D341Med (cell line): ENCODE data around the gene RGL3.
A peak's percentile ranks its signal among the peaks of the same experiment; 100 is the strongest.
"Not testable (repeated sequence)": the region's sequence is repeated elsewhere in the genome, so short reads cannot be mapped to it uniquely, and the experiment has no call there.

Source experiments
- DNase-seq: peaks from one replicate; pipeline ENCODE4 v3.0.0; 2012; ENCODE audit warnings: low spot score

The RGL3 gene

GRCh38 chr19:11450570-11451326 lies 31.6 kb upstream of the RGL3 start:
- peak; percentile 33 for DNase-seq

DNA sequence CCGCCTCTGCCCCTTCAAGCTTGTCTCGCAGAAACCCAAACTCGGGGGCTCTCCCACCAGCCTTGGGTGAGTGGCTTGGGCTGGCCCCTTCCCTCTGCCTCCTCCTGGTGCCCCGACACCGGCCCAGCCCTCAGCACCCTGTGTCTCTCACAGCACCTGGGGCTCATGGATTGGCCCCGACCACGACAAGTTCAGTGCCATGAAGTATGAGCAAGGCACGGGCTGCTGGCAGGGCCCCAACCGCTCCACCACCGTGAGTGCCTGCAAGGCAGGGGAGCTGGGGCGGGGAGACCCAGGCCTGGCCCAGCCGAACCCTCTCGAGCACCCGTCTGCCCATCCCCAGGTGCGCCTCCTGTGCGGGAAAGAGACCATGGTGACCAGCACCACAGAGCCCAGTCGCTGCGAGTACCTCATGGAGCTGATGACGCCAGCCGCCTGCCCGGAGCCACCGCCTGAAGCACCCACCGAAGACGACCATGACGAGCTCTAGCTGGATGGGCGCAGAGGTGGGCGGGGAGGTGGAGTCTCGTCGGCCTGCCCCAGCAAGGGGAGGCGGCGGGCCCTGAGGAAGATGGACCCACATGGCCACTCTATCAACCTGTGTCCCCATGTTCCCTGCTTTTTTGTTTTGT lies 29.9 kb upstream of the RGL3 start:
- peak; percentile 26 for DNase-seq

GRCh38 chr19:11448410-11448809 lies 29.3 kb upstream of the RGL3 start:
- no peak for DNase-seq

- DNase-seq, result peak; percentile 38
These were observed 28.5 kb upstream of the RGL3 start for GRCh38 chr19:11447347-11448262.

GRCh38 chr19:11446652-11447301 lies 27.7 kb upstream of the RGL3 start:
- peak; percentile 90 for DNase-seq

GRCh38 chr19:11446271-11446651 lies 27.1 kb upstream of the RGL3 start:
- no peak for DNase-seq

DNA sequence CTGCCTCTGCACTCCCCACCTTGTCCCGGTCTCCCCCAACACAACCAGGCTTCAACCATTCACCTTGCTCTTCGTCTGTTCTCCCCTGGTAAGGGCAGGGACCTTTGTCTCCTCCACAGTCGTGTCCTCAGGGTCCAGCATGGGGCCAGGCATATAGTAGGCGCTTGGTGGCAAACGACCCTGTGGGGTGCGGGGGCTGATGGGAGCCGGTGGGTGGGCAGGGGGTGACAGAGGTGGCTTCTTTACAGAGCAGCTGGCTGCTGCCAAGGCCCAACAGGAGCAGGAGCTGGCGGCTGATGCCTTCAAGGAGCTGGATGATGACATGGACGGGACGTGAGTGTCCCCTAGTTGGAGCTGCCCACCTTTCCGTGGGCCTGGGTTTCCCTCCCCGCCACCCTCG lies 26.0 kb upstream of the RGL3 start:
- no peak for DNase-seq

DNA sequence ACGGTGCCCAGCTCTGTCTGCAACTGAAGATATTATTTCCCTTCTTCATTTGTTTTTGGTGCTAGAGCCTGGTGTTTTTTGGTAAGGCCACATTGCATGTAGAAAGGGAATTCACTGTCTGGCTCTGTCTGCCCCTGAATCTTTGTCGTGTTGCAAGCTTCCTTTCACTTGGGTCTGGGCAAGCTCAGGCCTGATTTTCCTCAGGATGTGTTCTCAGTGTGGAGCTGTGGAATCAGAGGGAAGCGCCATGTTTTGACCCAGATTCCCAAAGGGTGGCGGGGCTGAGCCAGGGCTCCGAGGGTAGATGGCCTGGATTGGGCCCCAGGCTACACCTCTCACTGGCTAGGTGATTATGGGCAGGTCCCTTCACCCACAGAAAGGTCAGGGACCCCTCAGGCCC lies 24.9 kb upstream of the RGL3 start:
- DNase-seq, result no peak

GRCh38 chr19:11437955-11438354 lies 18.8 kb upstream of the RGL3 start:
- no peak for DNase-seq

DNA sequence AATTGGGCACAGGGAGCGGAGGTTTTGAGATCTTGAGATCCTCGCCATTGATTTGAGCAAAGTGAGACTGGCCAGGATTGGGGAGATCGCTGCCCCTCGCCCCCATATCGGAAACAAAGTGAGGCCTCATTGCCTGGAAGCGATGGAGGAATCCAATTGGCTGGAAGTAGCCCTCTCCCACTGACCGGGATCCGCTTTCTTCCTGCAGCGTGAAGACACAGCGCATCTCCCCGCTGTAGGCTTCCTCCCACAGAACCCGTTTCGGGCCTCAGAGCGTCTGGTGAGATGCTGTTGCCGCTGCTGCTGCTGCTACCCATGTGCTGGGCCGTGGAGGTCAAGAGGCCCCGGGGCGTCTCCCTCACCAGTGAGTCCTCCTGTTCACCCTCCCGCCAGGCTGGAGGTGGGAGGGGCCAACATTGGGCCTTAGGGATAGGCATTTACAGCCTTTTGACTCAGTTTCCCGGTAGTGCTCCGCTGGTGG lies 16.8 kb upstream of the RGL3 start:
- DNase-seq, result peak; percentile 47

DNA sequence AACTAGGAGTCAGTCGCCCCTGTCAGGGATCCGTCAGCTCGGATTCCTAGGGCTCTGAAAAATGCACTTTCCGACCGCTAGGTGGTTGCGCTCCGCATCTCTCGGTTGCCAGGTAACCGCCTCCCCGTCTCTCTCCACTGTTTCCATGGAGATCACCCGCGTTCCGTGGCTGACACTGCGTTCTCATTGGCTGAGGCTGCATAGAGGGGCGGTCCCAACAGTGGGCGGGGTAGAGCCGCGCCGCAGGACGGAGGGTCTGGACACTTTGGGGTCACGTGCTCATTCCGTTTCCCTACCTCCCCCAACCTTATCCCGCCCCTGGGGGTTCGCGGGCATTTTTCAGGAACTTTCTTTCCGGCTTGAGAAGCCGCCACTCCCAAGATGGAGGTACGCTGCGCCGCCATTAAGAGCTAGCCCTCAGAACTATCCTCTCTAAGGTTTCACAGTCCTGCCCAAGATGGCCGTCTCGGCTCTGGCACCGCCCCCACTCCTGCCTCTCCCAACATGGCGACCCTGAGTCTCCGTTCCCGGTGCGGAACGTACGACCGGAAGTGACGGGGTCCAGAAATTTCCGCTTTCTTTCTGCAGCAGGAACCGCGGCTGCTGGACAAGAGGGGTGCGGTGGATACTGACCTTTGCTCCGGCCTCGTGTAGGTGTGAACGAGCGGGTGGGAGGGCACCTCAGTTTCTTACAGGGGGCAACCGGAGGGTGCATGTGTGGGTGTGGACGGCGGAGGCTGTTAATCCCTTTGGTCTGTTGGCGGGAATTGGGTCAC lies 16.1 kb upstream of the RGL3 start, which contains the start of the genes ODAD3 and PRKCSH:
ODAD3 (minus strand) TSS at position 65 of the 776 bp plus-strand sequence. CDS start 105 bp downstream, outside the sequence.
PRKCSH (plus strand) TSS at position 579 of the 776 bp plus-strand sequence. CDS start 483 bp downstream, outside the sequence.
- DNase-seq, result peak; percentile 99

DNA sequence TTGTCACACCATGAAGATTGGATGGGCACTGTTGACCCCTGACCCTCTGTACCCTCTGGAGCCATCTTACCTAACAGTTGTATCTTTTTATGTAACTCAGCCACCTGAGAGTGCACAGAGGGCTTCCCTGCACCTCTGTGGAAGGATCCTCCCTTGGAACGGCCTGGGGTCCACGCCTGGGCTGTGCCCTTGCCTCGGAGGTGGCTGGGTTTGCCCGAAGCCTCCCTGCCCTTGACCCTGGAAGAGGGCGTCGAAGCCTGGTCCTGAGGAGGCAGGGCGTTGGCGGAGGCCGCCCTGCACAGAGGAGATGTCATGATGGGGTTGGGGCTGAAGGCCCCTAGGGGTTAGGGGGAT lies 15.6 kb upstream of the RGL3 start:
- DNase-seq, result no peak

DNA sequence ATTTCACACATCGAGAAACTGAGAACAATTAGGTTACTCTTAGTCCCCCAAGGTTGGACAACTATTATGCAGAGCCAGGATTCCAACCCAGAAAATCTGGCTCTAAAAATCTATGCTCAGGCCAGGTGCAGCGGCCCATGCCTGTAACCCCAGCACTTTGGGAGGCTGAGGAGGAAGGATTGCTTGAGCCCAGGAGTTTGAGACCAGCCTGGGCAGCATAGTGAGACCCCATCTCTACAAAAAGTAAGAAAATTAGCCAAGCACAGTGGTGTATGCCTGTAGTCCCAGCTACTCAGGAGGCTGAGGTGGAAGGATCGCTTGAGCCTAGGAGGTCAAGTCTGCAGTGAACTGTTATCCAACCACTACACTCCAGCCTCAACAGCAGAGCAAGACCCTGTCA lies 14.4 kb upstream of the RGL3 start:
- not testable (repeated sequence) for DNase-seq

DNA sequence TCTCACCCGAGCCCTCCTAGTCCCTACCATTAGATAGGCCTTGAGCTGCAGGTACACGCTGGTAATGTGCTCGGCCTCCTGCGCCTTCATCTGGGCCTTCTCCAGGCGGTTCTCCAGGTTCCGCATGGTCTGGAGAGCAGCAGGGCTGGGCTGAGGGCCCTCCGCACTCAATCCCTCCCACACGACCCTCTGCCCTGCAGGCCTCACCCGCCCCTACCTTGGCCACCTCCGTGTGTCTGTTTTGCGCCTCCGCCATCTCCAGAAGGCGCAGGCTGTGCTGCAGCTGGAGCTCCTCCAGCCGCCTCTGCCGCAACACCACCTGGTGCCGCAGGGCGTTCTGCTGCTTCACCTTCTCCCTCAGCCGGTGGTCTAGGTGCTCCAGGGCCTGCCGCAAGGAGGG lies 7.5 kb upstream of the RGL3 start:
- no peak for DNase-seq

GRCh38 chr19:11425719-11426457 lies 6.8 kb upstream of the RGL3 start:
- no peak for DNase-seq

DNA sequence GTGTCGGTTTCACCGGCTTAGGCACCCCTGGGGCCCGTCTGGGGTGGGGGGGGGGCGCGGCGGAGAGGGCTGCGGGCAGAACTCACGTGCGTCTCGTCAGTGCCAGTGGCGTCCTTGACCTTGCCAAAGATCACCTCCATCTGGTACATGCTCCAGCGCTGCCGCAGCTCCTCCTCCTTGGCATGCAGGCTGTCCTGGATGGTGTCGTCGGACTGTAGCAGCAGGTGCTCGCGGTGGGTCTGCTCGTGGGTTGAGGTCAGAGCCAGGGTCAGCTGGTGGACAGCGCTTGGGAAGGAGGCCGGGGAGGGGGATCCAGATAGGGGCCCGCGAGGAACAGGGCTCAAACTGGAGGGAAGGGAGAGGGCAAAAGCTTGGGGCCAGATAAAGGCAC lies 4.7 kb upstream of the RGL3 start:
- DNase-seq, result no peak

GRCh38 chr19:11423164-11423790 lies 4.2 kb upstream of the RGL3 start:
- DNase-seq, result no peak

- no peak for DNase-seq
These were observed 3.3 kb upstream of the RGL3 start for GRCh38 chr19:11422163-11423065.
